ENCODE measurements around the gene SLAIN2.

DNA sequence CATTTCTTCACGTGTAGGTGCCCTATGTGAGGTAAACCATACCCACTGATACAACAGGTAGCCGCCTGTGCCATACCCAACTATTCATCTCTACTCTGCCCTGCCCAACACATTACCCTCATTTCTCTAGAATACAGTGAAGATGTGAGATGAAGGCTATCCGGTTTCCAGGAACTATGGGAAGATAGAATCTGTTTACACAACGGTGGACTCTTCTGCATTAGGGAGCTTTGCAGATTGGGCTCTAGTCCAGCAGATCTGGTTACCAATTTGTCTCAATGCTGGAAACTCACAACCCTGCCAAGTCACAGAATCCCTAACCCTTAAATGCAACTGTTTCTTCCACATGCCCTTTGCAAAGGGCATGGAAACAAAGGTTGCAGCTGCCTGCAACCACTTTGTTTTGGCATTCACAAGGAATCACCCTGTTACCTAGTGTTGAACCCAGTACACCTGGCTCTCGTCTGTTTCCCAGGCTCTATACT lies 6.4 kb upstream of the SLAIN2 start:
- TF ChIP-seq EZH2 (IDR thresholded peaks at IDR 0.05; ENCODE audit: insufficient read depth, low read length): no peak
- TF ChIP-seq, protein P1, sequence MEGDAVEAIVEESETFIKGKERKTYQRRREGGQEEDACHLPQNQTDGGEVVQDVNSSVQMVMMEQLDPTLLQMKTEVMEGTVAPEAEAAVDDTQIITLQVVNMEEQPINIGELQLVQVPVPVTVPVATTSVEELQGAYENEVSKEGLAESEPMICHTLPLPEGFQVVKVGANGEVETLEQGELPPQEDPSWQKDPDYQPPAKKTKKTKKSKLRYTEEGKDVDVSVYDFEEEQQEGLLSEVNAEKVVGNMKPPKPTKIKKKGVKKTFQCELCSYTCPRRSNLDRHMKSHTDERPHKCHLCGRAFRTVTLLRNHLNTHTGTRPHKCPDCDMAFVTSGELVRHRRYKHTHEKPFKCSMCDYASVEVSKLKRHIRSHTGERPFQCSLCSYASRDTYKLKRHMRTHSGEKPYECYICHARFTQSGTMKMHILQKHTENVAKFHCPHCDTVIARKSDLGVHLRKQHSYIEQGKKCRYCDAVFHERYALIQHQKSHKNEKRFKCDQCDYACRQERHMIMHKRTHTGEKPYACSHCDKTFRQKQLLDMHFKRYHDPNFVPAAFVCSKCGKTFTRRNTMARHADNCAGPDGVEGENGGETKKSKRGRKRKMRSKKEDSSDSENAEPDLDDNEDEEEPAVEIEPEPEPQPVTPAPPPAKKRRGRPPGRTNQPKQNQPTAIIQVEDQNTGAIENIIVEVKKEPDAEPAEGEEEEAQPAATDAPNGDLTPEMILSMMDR (IDR thresholded peaks at IDR 0.05; ENCODE audit: insufficient read depth, low read depth, low read length): no peak
